Kidney (tissue), 14 donors: ENCODE data around the gene FBXL16. TPM values are rescaled to one million over a fixed set of nuclear protein-coding genes. Genes with fewer than 3 reads are reported as not detected.

Source experiments
- DNase-seq, 5 donors: peaks; one replicate each; pipeline ENCODE4 v3.0.0-alpha.2; 2013 to 2020
- FAIRE-seq: peaks from 2 replicates; lab custom pipeline; 2012; peaks lifted over from hg19 to GRCh38; lab: Jason Lieb, UNC
- H3K27ac ChIP-seq, 2 donors: one replicate each; pipeline ENCODE4 v1.7.0; 2013; ENCODE audit warnings: low read depth in 2 of 2, low read length in 2 of 2, inconsistent platforms in 1 of 2
- H3K27me3 ChIP-seq: one replicate; pipeline ENCODE4 v1.7.1; 2013; ENCODE audit warnings: low read length, inconsistent platforms; ENCODE audit not compliant: control insufficient read depth, insufficient read depth
- H3K36me3 ChIP-seq, 3 donors: one replicate each; pipeline versions ENCODE4 v1.7.0 to v1.7.1; 2013; ENCODE audit warnings: low read length in 3 of 3, control low read depth in 1 of 3, inconsistent platforms in 1 of 3; ENCODE audit not compliant: insufficient read depth in 3 of 3, control insufficient read depth in 2 of 3
- H3K4me1 ChIP-seq, 3 donors: one replicate each; pipeline versions ENCODE4 v1.7.0 to v1.7.1; 2013; ENCODE audit warnings: low read length in 3 of 3, inconsistent platforms in 1 of 3, low read depth in 1 of 3; ENCODE audit not compliant: control insufficient read depth in 2 of 3, insufficient read depth in 2 of 3
- H3K4me3 ChIP-seq, 3 donors: one replicate each; pipeline versions ENCODE4 v1.7.0 to v1.8.1; 2013; ENCODE audit warnings: low read length in 3 of 3, control low read depth in 1 of 3, inconsistent platforms in 1 of 3
- H3K9ac ChIP-seq, 3 donors: one replicate each; pipeline versions ENCODE4 v1.7.0 to v1.7.1; 2013; ENCODE audit warnings: low read length in 3 of 3, control low read depth in 1 of 3, inconsistent platforms in 1 of 3
- H3K9me3 ChIP-seq, 3 donors: one replicate each; pipeline versions ENCODE4 v1.7.0 to v1.7.1; 2013; ENCODE audit warnings: low read length in 3 of 3, control low read depth in 1 of 3, inconsistent platforms in 1 of 3; ENCODE audit not compliant: control insufficient read depth in 2 of 3, insufficient read depth in 1 of 3
- CTCF ChIP-seq: IDR thresholded peaks from 3 replicates; pipeline ENCODE4 v1.5.1; 2012; ENCODE audit warnings: mild to moderate bottlenecking, moderate library complexity, borderline replicate concordance; ENCODE audit not compliant: insufficient read depth; ENCODE audit errors: extremely low read depth
- intact Hi-C: fragments of 100-400 bp; cut with DNase I; formaldehyde crosslinking; loops from one replicate; pipeline ENCODE4 v1.11.1; 2022
- polyA plus RNA-seq: library from polyadenylated mRNA; stranded (reverse); fragments of 350-450 nt; fragmentation: Illumina TruSeq; extraction: RNeasy Lipid Tissue Mini Kit (QIAGEN cat#74804); gene quantifications from one replicate; pipeline ENCODE4 v1.2.3, GENCODE V29; 2014; ENCODE audit warnings: low read depth, low replicate concordance; ENCODE audit not compliant: insufficient read depth
- total RNA-seq: library from RNA; stranded (reverse); fragmentation: NEBNext Ultra II Directional; extraction: Animal tissue kit (Norgen Biotek cat#: 25700); gene quantifications from one replicate; pipeline ENCODE4 v1.2.1, GENCODE V29; 2021
- donor health status: control.
- donor health status: control.
- donor health status: control.
- donor health status: control.
- donor health status: control.
- donor health status: DM: yes; HTN: yes; CAD: no.
- donor health status: Normal renal cell carcinoma (clear cell type).

FBXL16 gene
- total and polyA plus RNA-seq, 2 donors from 2014 or later, result 12.0 to 44.9 TPM

- Histone ChIP-seq H3K9ac (peak overlapping the region in 2 of 3 donors; percentile 61 to 69), H3K9me3 (no peaks in the 10 kb centered on the region), H3K27me3 (no peaks in the 10 kb centered on the region), H3K4me3 (peak overlapping the region; percentile 16 to 78 (median 53)), H3K4me1 (peaks cover 0 to 34% (median 4%) of the 10 kb centered on the region in 3 donors), H3K27ac (peak overlapping the region; percentile 16 to 77), H3K36me3 (no peaks in the 10 kb centered on the region)
- intact Hi-C loops, result no loop called here
- TF ChIP-seq CTCF, result no peak
- DNase-seq (peak in 2 of 5 donors; percentile 17 to 60), FAIRE-seq (no peak)
Observed at GRCh38 chr16:719815-720446, 14.3 kb upstream of the FBXL16 start.

- TF ChIP-seq CTCF, result no peak
- Histone ChIP-seq H3K9ac (no peak overlapping the region), H3K27me3 (no peaks in the 10 kb centered on the region), H3K9me3 (no peaks in the 10 kb centered on the region), H3K36me3 (no peaks in the 10 kb centered on the region), H3K4me3 (no peak overlapping the region), H3K4me1 (peaks cover 0 to 38% (median 4%) of the 10 kb centered on the region in 3 donors), H3K27ac (no peak overlapping the region)
- no peak for DNase-seq
- intact Hi-C loops, result no loop called here
- FAIRE-seq, result no peak
Observed at GRCh38 chr16:718922-719321, 13.3 kb upstream of the FBXL16 start.

DNA sequence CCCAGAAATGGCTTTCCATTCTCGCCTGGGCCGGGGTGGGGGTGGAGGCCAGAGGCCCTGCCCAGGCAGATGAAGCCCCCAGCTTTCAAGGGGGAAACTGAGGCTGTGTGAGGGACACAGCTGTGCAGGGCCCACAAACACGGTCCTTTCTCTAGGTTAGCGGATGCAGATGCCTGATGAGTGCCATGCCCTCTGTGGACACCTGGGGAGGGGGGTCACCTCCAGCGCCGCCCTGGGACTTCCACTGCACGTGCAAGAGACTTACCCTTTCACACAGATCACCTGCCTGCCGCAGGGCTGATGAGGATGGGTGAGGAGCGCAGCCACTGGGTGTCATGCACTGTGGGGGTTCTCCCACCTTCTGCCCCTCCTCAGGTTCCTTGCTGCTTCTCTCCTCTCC is 12.8 kb upstream of the FBXL16 start:
- Histone ChIP-seq H3K27me3 (no peaks in the 10 kb centered on the region), H3K4me3 (no peak overlapping the region), H3K9me3 (no peaks in the 10 kb centered on the region), H3K27ac (no peak overlapping the region), H3K36me3 (no peaks in the 10 kb centered on the region), H3K4me1 (peaks cover 0 to 38% (median 4%) of the 10 kb centered on the region in 3 donors), H3K9ac (no peak overlapping the region)
- intact Hi-C loops, result no loop called here
- DNase-seq (no peak), FAIRE-seq (no peak)
- TF ChIP-seq CTCF, result no peak
